Measurements from ENCODE around the gene SMURF1.

- no peak for TF ChIP-seq POLR2AphosphoS5 (IDR thresholded peaks at IDR 0.05)
- no peak for TF ChIP-seq POLR2A (IDR thresholded peaks at IDR 0.05)
- TF ChIP-seq, protein P1, sequence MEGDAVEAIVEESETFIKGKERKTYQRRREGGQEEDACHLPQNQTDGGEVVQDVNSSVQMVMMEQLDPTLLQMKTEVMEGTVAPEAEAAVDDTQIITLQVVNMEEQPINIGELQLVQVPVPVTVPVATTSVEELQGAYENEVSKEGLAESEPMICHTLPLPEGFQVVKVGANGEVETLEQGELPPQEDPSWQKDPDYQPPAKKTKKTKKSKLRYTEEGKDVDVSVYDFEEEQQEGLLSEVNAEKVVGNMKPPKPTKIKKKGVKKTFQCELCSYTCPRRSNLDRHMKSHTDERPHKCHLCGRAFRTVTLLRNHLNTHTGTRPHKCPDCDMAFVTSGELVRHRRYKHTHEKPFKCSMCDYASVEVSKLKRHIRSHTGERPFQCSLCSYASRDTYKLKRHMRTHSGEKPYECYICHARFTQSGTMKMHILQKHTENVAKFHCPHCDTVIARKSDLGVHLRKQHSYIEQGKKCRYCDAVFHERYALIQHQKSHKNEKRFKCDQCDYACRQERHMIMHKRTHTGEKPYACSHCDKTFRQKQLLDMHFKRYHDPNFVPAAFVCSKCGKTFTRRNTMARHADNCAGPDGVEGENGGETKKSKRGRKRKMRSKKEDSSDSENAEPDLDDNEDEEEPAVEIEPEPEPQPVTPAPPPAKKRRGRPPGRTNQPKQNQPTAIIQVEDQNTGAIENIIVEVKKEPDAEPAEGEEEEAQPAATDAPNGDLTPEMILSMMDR (IDR thresholded peaks at IDR 0.05): no peak
- TF ChIP-seq EP300 (IDR thresholded peaks at IDR 0.05; ENCODE audit: low read depth): no peak
Observed at GRCh38 chr7:99083068-99083651, 60.7 kb downstream of the SMURF1 start.
